HL-60 (cell line): Measurements from ENCODE around the gene HECTD4.

ENCODE experiments used
- DNase-seq, 2 experiments: peaks; one replicate each; pipeline ENCODE4 v3.0.0-alpha.2; 2010 to 2020; ENCODE audit warnings: low read depth in 1 of 2, low spot score in 1 of 2
- H3K27ac ChIP-seq: fragments of 250-450 bp; sonication (Bioruptor Pico); replicated peaks from 2 replicates; pipeline ENCODE4 v1.5.1; 2020; ENCODE audit warnings: mild to moderate bottlenecking, moderate library complexity
- H3K27me3 ChIP-seq: fragments of 250-450 bp; sonication (Bioruptor Pico); 2 replicates; pipeline ENCODE4 v1.5.1; 2021; ENCODE audit warnings: mild to moderate bottlenecking, moderate library complexity; ENCODE audit not compliant: insufficient read depth, poor library complexity, severe bottlenecking
- H3K4me3 ChIP-seq: replicated peaks from 2 replicates; pipeline ENCODE4 v1.5.1; 2011; ENCODE audit warnings: mild to moderate bottlenecking, control low read depth, low read length; ENCODE audit not compliant: insufficient read depth
- CTCF ChIP-seq: IDR thresholded peaks from one replicate; pipeline ENCODE4 v1.5.1; 2011; ENCODE audit warnings: low read length, control low read depth, inconsistent platforms; ENCODE audit not compliant: insufficient read depth
- GABPA ChIP-seq: IDR thresholded peaks from 2 replicates; pipeline ENCODE4 v1.6.1; 2012; ENCODE audit warnings: low read depth
- POLR2AphosphoS5 ChIP-seq: IDR thresholded peaks from 2 replicates; pipeline ENCODE4 v1.6.1; 2012; ENCODE audit warnings: low read depth
- REST ChIP-seq: IDR thresholded peaks from 2 replicates; pipeline ENCODE4 v1.6.1; 2012; ENCODE audit warnings: low read depth; ENCODE audit not compliant: insufficient replicate concordance
- SPI1 ChIP-seq: IDR thresholded peaks from 2 replicates; pipeline ENCODE4 v1.6.1; 2012; ENCODE audit warnings: low read depth, mild to moderate bottlenecking, borderline replicate concordance

HECTD4 gene

DNA sequence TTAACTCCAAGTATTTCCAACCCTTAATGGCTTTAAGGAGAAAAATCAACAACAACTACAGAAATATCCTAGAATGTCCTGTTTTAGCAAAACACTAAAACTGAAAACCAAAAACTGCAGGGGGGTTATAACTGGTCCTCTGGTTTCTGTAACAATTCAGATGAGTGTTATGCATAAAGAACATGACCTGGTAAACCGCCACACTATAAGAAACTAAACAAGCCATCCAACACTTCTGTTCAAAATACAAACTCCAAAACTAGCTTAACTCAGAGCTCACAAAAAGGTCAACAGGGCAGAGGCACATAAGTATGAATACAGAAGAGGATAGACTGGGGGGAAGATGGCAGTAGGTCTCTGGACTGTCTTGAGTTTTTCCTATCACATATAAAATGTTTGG lies 38.0 kb downstream of the HECTD4 start:
- Histone ChIP-seq H3K27me3 (no peaks in the 10 kb centered on the region), H3K4me3 (no peak overlapping the region), H3K27ac (no peak overlapping the region)
- TF ChIP-seq POLR2AphosphoS5 = no peak
- no peak for TF ChIP-seq CTCF
- no peak for TF ChIP-seq GABPA
- TF ChIP-seq SPI1 = no peak
- TF ChIP-seq REST = no peak
- no peak for DNase-seq

GRCh38 chr12:112342587-112342986 lies 39.6 kb downstream of the HECTD4 start:
- no peak overlapping the region for H3K27ac ChIP-seq
- no peak for DNase-seq
- TF ChIP-seq SPI1 (no peak), REST (no peak), POLR2AphosphoS5 (no peak)
- no peaks in the 10 kb centered on the region for H3K27me3 ChIP-seq
- no peak overlapping the region for H3K4me3 ChIP-seq

- TF ChIP-seq CTCF = no peak
- TF ChIP-seq SPI1 = no peak
- TF ChIP-seq GABPA = no peak
- no peak for TF ChIP-seq POLR2AphosphoS5
- no peak for TF ChIP-seq REST
- Histone ChIP-seq H3K27me3 (no peaks in the 10 kb centered on the region), H3K4me3 (no peak overlapping the region), H3K27ac (no peak overlapping the region)
- DNase-seq = no peak
These were observed 41.0 kb downstream of the HECTD4 start for GRCh38 chr12:112341046-112341825.
